Measurements from ENCODE around the gene HLCS. TPM values are rescaled to one million over a fixed set of nuclear protein-coding genes. Genes with fewer than 3 reads are reported as not detected.

HLCS gene
- total and polyA plus RNA-seq, 2 donors (not counting 3 experiments of a cell fraction or from before 2014, with no cell fraction given) = 6.7 to 17.2 TPM

- Histone ChIP-seq H3K79me2 (ENCODE audit: control insufficient read depth, insufficient read depth, low read length) (no peaks in the 10 kb centered on the region), H3K27me3 (ENCODE audit: control insufficient read depth in 2 of 2, insufficient read depth in 2 of 2, low read length in 2 of 2) (no peaks in the 10 kb centered on the region), H3K4me1 (ENCODE audit: control insufficient read depth, extremely low read depth, insufficient read depth, low read length) (no peaks in the 10 kb centered on the region), H3K9me3 (replicated peaks; ENCODE audit: control insufficient read depth, insufficient read depth, low read length) (no peaks in the 10 kb centered on the region), H3K4me2 (ENCODE audit: insufficient read depth, low read length) (no peak overlapping the region), H4K20me1 (replicated peaks; ENCODE audit: control insufficient read depth, extremely low read depth, insufficient read depth, low read length) (no peaks in the 10 kb centered on the region), H3K9ac (replicated peaks; ENCODE audit: extremely low read depth, insufficient read depth, low read length) (no peak overlapping the region), H3K9me1 (replicated peaks; ENCODE audit: control insufficient read depth, extremely low read depth, insufficient read depth, low read length) (no peaks in the 10 kb centered on the region), H3K27ac (ENCODE audit: insufficient read depth, low read depth, low read length) (no peak overlapping the region), H3K36me3 (ENCODE audit: control insufficient read depth in 2 of 2, extremely low read depth in 1 of 2, insufficient read depth in 2 of 2, low read length in 2 of 2) (no peaks in the 10 kb centered on the region), H2AFZ (ENCODE audit: low read depth, low read length) (no peak overlapping the region), H3K4me3 (replicated peaks in 1 of 3; ENCODE audit: insufficient read depth in 1 of 3, low read depth in 1 of 3, low read length in 3 of 3) (no peak overlapping the region)
- CTCF ChIA-PET = no interaction called here
- dilution Hi-C loops (cut with MboI; ENCODE audit: extremely low pct_ligation_motif_present, low sequenced_read_pairs) = no loop called here
- BruUV-seq (replicated peaks) = no TSS peak
- FAIRE-seq (no peak), DNase-seq (ENCODE audit: low read depth, low spot score) (no peak)
- intact Hi-C loops (cut with micrococcal nuclease) = no loop called here
- TF ChIP-seq JUN (IDR thresholded peaks at IDR 0.05; ENCODE audit: borderline replicate concordance, insufficient read depth, insufficient read length, low read depth) (no peak), POLR2AphosphoS5 (IDR thresholded peaks at IDR 0.05; ENCODE audit: insufficient read depth, low read depth, low read length) (no peak), FOS (IDR thresholded peaks at IDR 0.05; ENCODE audit: borderline replicate concordance, insufficient read depth, low read length) (no peak), GATA2 (IDR thresholded peaks at IDR 0.05; ENCODE audit: insufficient read depth, insufficient read length, low read depth, low read length) (no peak), EZH2 (IDR thresholded peaks at IDR 0.05; ENCODE audit: borderline replicate concordance, low read depth, low read length, severe bottlenecking) (no peak), MAX (IDR thresholded peaks at IDR 0.05; ENCODE audit: insufficient read depth, insufficient read length) (no peak), MYC (IDR thresholded peaks at IDR 0.05; ENCODE audit: low read depth, low read length) (no peak), POLR2A (IDR thresholded peaks at IDR 0.05; ENCODE audit: low read depth, low read length) (no peak)
- TF ChIP-seq, protein P1, sequence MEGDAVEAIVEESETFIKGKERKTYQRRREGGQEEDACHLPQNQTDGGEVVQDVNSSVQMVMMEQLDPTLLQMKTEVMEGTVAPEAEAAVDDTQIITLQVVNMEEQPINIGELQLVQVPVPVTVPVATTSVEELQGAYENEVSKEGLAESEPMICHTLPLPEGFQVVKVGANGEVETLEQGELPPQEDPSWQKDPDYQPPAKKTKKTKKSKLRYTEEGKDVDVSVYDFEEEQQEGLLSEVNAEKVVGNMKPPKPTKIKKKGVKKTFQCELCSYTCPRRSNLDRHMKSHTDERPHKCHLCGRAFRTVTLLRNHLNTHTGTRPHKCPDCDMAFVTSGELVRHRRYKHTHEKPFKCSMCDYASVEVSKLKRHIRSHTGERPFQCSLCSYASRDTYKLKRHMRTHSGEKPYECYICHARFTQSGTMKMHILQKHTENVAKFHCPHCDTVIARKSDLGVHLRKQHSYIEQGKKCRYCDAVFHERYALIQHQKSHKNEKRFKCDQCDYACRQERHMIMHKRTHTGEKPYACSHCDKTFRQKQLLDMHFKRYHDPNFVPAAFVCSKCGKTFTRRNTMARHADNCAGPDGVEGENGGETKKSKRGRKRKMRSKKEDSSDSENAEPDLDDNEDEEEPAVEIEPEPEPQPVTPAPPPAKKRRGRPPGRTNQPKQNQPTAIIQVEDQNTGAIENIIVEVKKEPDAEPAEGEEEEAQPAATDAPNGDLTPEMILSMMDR (IDR thresholded peaks at IDR 0.05; ENCODE audit: extremely low read depth in 1 of 2, insufficient read depth in 1 of 2, low read depth in 1 of 2, low read length in 2 of 2) = no peak
- POLR2A ChIA-PET = no interaction called here
These were observed 64.9 kb downstream of the HLCS start for GRCh38 chr21:36901575-36901974.

Data from endothelial cell of umbilical vein (primary cell).